Fibroblast of lung (primary cell): ENCODE measurements around the gene CTRB1. TPM values are rescaled to one million over a fixed set of nuclear protein-coding genes. Genes with fewer than 3 reads are reported as not detected.

Experiments used
- DNase-seq, 2 donors: peaks; one replicate each; pipeline versions ENCODE4 v3.0.0 to v3.0.0-alpha.2; 2010; ENCODE audit warnings: low read depth in 2 of 2
- H2AFZ ChIP-seq: 2 replicates; pipeline ENCODE4 v1.5.1; 2012; ENCODE audit warnings: low read length, control low read depth, inconsistent platforms
- H3K27ac ChIP-seq: 2 replicates; pipeline ENCODE4 v1.5.1; 2011; ENCODE audit warnings: low read length, control low read depth; ENCODE audit not compliant: insufficient read depth
- H3K27me3 ChIP-seq: 2 replicates; pipeline ENCODE4 v1.5.1; 2011; ENCODE audit warnings: mild to moderate bottlenecking, low read length; ENCODE audit not compliant: control insufficient read depth, insufficient read depth
- H3K36me3 ChIP-seq: 2 replicates; pipeline ENCODE4 v1.5.1; 2011; ENCODE audit warnings: low read length; ENCODE audit not compliant: control insufficient read depth, insufficient read depth
- H3K4me1 ChIP-seq: 2 replicates; pipeline ENCODE4 v1.5.1; 2011; ENCODE audit warnings: low read length; ENCODE audit not compliant: control insufficient read depth, insufficient read depth; ENCODE audit errors: extremely low read depth
- H3K4me2 ChIP-seq: 2 replicates; pipeline ENCODE4 v1.5.1; 2011; ENCODE audit warnings: low read length, control low read depth; ENCODE audit not compliant: insufficient read depth; ENCODE audit errors: extremely low read depth
- H3K4me3 ChIP-seq, 4 experiments: fragments of 200-600 bp in 1 of 4; sonication (generic) in 1 of 4; replicated peaks in 1 of 4; 2 replicates each; pipeline ENCODE4 v1.5.1; 2011 to 2016; ENCODE audit warnings: low read length in 4 of 4, low read depth in 3 of 4, mild to moderate bottlenecking in 3 of 4, control low read depth in 2 of 4, inconsistent platforms in 1 of 4, mixed read lengths in 1 of 4; ENCODE audit not compliant: insufficient read depth in 1 of 4; ENCODE audit errors: control extremely low read depth in 1 of 4
- H3K79me2 ChIP-seq: 2 replicates; pipeline ENCODE4 v1.5.1; 2012; ENCODE audit warnings: mild to moderate bottlenecking, low read length, inconsistent platforms; ENCODE audit not compliant: control insufficient read depth, insufficient read depth
- H3K9ac ChIP-seq: 2 replicates; pipeline ENCODE4 v1.5.1; 2011; ENCODE audit warnings: mild to moderate bottlenecking, low read length, control low read depth; ENCODE audit not compliant: insufficient read depth
- H3K9me3 ChIP-seq: 2 replicates; pipeline ENCODE4 v1.5.1; 2012; ENCODE audit warnings: low read depth, low read length; ENCODE audit not compliant: control insufficient read depth, insufficient read depth
- H4K20me1 ChIP-seq: 2 replicates; pipeline ENCODE4 v1.5.1; 2011; ENCODE audit warnings: low read length; ENCODE audit not compliant: control insufficient read depth, insufficient read depth; ENCODE audit errors: extremely low read depth
- CTCF ChIP-seq, 2 donors: IDR thresholded peaks in 1 of 2; conservative IDR thresholded peaks in 1 of 2; 1 replicate in 1 of 2; 2 replicates in 1 of 2; pipeline ENCODE4 v1.5.1; 2011 to 2012; ENCODE audit warnings: low read length in 2 of 2, control low read depth in 1 of 2, inconsistent platforms in 1 of 2, low read depth in 1 of 2, mild to moderate bottlenecking in 1 of 2
- EZH2 ChIP-seq: IDR thresholded peaks from 2 replicates; pipeline ENCODE4 v1.5.1; 2012; ENCODE audit warnings: low read length, control low read depth, mild to moderate bottlenecking; ENCODE audit errors: missing control alignments
- polyA plus RNA-seq, 2 donors: library from polyadenylated mRNA; depleted of rRNA in 1 of 2; stranded (reverse) in 1 of 2; unstranded in 1 of 2; fragments of >200 nt; gene quantifications; 2 replicates each; pipeline ENCODE4 v1.2.1, GENCODE V29; 2011 to 2012; ENCODE audit warnings: missing spikeins in 1 of 2
- total RNA-seq: library from RNA; depleted of rRNA; stranded (reverse); fragments of >200 nt; gene quantifications from 2 replicates; pipeline ENCODE4 v1.2.1, GENCODE V29; 2014

CTRB1 gene
- total and polyA plus RNA-seq, 2 donors (not counting 1 experiment from before 2014, with no cell fraction given) = not detected

DNA sequence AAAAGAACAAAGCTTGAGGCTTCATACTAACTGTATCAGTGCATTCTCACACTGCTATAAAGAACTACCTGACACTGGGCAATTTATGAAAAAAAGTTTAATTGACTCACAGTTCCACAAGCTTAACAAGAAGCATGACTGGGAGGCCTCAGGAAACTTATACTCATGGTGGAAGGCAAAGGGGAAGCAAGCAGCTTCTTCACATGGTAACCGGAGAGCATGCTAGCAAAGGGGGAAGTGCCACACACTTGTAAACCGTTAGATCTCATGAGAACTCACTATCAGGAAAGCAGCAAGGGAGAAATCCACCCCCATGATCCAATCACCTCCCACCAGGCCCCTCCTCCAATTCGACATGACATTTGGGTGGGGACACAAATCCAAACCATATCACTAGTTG is 37.2 kb upstream of the CTRB1 start:
- no peak overlapping the region for H2AFZ ChIP-seq
- H3K4me1 ChIP-seq = no peaks in the 10 kb centered on the region
- TF ChIP-seq CTCF (conservative IDR thresholded peaks at IDR 0.05 in 1 of 2, IDR thresholded peaks at IDR 0.05 in 1 of 2; ENCODE audit: low read depth in 1 of 2, low read length in 2 of 2) = no peak
- TF ChIP-seq EZH2 = no peak
- no peak overlapping the region for H3K4me3 ChIP-seq
- H3K36me3 ChIP-seq = no peaks in the 10 kb centered on the region
- no peak overlapping the region for H3K4me2 ChIP-seq
- H3K79me2 ChIP-seq = no peaks in the 10 kb centered on the region
- no peak for DNase-seq
- H3K9ac ChIP-seq = no peak overlapping the region
- H4K20me1 ChIP-seq = no peaks in the 10 kb centered on the region
- H3K9me3 ChIP-seq = no peaks in the 10 kb centered on the region
- H3K27ac ChIP-seq = no peak overlapping the region
- H3K27me3 ChIP-seq = no peaks in the 10 kb centered on the region

GRCh38 chr16:75188832-75189477 is 29.8 kb upstream of the CTRB1 start:
- TF ChIP-seq CTCF (conservative IDR thresholded peaks at IDR 0.05 in 1 of 2, IDR thresholded peaks at IDR 0.05 in 1 of 2; ENCODE audit: low read depth in 1 of 2, low read length in 2 of 2) = no peak
- TF ChIP-seq EZH2 = no peak
- no peak overlapping the region for H3K4me3 ChIP-seq
- no peak overlapping the region for H2AFZ ChIP-seq
- H3K9ac ChIP-seq = no peak overlapping the region
- H4K20me1 ChIP-seq = no peaks in the 10 kb centered on the region
- H3K4me1 ChIP-seq = no peaks in the 10 kb centered on the region
- no peaks in the 10 kb centered on the region for H3K9me3 ChIP-seq
- H3K27me3 ChIP-seq = no peaks in the 10 kb centered on the region
- DNase-seq = no peak
- H3K79me2 ChIP-seq = no peaks in the 10 kb centered on the region
- H3K27ac ChIP-seq = no peak overlapping the region
- H3K36me3 ChIP-seq = no peaks in the 10 kb centered on the region
- no peak overlapping the region for H3K4me2 ChIP-seq

GRCh38 chr16:75189638-75190245 is 29.0 kb upstream of the CTRB1 start:
- Histone ChIP-seq H3K27ac (no peak overlapping the region), H3K27me3 (no peaks in the 10 kb centered on the region), H3K79me2 (no peaks in the 10 kb centered on the region), H2AFZ (no peak overlapping the region), H3K36me3 (no peaks in the 10 kb centered on the region), H3K4me3 (no peak overlapping the region), H3K4me1 (no peaks in the 10 kb centered on the region), H4K20me1 (no peaks in the 10 kb centered on the region), H3K9me3 (no peaks in the 10 kb centered on the region), H3K9ac (no peak overlapping the region), H3K4me2 (no peak overlapping the region)
- TF ChIP-seq EZH2 = no peak
- no peak for TF ChIP-seq CTCF (conservative IDR thresholded peaks at IDR 0.05 in 1 of 2, IDR thresholded peaks at IDR 0.05 in 1 of 2; ENCODE audit: low read depth in 1 of 2, low read length in 2 of 2)
- DNase-seq = no peak
